ENCODE data around the gene PRR7.

PRR7 gene

GRCh38 chr5:177426566-177427210 lies 19.9 kb upstream of the PRR7 start, which contains the start of gene GRK6:
GRK6 (plus strand) TSS chr5:177426676; CDS start chr5:177426846, 170 bp downstream.
- Histone ChIP-seq H3K36me3 (ENCODE audit: control insufficient read depth, insufficient read depth, low read length) (peaks cover 19% of the 10 kb centered on the region), H3K9ac (ENCODE audit: low read depth, low read length) (peak within 1 kb of the TSS; percentile 81), H3K4me1 (ENCODE audit: control insufficient read depth, insufficient read depth, low read length) (peaks cover 19% of the 10 kb centered on the region), H3K4me3 (ENCODE audit: low read depth, low read length) (peak within 1 kb of the TSS; percentile 90), H3K9me3 (ENCODE audit: control insufficient read depth, insufficient read depth, low read length) (no peaks in the 10 kb centered on the region), H3K27me3 (ENCODE audit: control insufficient read depth, insufficient read depth, low read length) (no peaks in the 10 kb centered on the region)

DNA sequence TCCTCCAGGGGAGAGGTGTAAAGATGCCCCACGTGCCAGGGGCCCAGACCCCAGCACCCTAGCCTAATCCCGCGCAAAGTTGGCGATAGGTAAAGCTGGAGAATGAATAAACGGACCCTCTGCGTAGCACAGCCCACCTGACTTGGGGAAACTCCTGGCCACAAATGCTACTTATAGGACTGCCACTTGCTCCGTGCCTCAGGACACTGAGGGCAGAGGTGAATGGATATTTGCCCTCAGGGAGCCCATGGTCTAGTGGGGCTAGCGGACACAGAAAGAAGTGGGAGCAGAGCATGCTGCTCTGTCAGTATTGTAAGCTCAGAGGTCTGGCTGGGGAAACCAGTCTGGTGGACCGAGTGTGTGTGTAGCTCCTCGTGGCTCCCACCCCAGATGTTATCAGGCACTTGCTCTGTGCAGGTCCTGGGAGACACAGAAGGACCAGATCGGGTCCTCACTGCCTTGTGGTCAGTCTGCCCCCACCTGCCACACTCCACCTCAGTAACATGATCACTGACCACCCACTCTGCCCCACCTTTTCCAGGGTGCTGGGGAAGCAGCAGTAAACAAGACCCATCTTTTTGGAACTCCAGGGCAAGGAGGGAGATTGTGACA lies 19.3 kb upstream of the PRR7 start:
- peaks cover 25% of the 10 kb centered on the region for H3K36me3 ChIP-seq (ENCODE audit: control insufficient read depth, insufficient read depth, low read length)
- peaks cover 19% of the 10 kb centered on the region for H3K4me1 ChIP-seq (ENCODE audit: control insufficient read depth, insufficient read depth, low read length)
- peak overlapping the region; percentile 73 for H3K9ac ChIP-seq (ENCODE audit: low read depth, low read length)
- peak overlapping the region; percentile 90 for H3K4me3 ChIP-seq (ENCODE audit: low read depth, low read length)
- no peaks in the 10 kb centered on the region for H3K9me3 ChIP-seq (ENCODE audit: control insufficient read depth, insufficient read depth, low read length)
- H3K27me3 ChIP-seq (ENCODE audit: control insufficient read depth, insufficient read depth, low read length) = no peaks in the 10 kb centered on the region

DNA sequence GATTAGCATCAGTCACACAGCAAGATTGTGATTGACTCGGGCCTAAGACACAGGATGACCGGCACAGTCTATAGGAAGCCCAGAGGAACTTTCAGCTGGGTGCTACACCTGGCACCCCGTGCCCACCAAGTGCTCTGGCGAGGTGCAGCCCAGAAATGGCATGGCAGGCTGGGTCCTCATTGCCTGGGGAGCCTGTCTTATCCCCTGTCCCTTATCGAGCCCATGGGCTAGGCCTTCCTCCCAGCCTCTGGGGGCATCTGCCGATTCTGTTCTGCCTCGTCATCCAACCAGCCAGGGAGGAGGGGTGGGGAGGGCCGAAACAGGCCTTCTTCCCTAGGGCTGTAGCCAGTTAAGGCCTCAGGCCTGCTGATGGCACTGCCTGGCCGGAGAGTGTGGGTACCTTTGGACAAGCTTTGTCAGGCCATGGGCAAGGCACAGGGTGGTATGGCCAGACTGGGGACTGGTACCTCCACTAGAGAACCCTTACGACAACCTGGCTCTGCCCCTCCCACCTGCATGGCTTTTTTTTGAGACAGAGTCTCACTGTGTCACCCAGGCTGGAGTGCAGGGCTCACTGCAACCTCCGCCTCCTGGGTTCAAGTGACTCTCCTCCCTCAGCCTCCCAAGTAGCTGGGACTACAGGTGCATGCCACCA lies 18.6 kb upstream of the PRR7 start:
- no peak overlapping the region for H3K9ac ChIP-seq (ENCODE audit: low read depth, low read length)
- H3K4me1 ChIP-seq (ENCODE audit: control insufficient read depth, insufficient read depth, low read length) = peaks cover 19% of the 10 kb centered on the region
- H3K4me3 ChIP-seq (ENCODE audit: low read depth, low read length) = peak overlapping the region; percentile 13
- H3K9me3 ChIP-seq (ENCODE audit: control insufficient read depth, insufficient read depth, low read length) = no peaks in the 10 kb centered on the region
- H3K27me3 ChIP-seq (ENCODE audit: control insufficient read depth, insufficient read depth, low read length) = no peaks in the 10 kb centered on the region
- peaks cover 33% of the 10 kb centered on the region for H3K36me3 ChIP-seq (ENCODE audit: control insufficient read depth, insufficient read depth, low read length)

- no peaks in the 10 kb centered on the region for H3K9me3 ChIP-seq (ENCODE audit: control insufficient read depth, insufficient read depth, low read length)
- peaks cover 39% of the 10 kb centered on the region for H3K36me3 ChIP-seq (ENCODE audit: control insufficient read depth, insufficient read depth, low read length)
- no peak overlapping the region for H3K4me3 ChIP-seq (ENCODE audit: low read depth, low read length)
- no peak overlapping the region for H3K9ac ChIP-seq (ENCODE audit: low read depth, low read length)
- peaks cover 19% of the 10 kb centered on the region for H3K4me1 ChIP-seq (ENCODE audit: control insufficient read depth, insufficient read depth, low read length)
- no peaks in the 10 kb centered on the region for H3K27me3 ChIP-seq (ENCODE audit: control insufficient read depth, insufficient read depth, low read length)
Observed at GRCh38 chr5:177428574-177429217, 17.9 kb upstream of the PRR7 start.

DNA sequence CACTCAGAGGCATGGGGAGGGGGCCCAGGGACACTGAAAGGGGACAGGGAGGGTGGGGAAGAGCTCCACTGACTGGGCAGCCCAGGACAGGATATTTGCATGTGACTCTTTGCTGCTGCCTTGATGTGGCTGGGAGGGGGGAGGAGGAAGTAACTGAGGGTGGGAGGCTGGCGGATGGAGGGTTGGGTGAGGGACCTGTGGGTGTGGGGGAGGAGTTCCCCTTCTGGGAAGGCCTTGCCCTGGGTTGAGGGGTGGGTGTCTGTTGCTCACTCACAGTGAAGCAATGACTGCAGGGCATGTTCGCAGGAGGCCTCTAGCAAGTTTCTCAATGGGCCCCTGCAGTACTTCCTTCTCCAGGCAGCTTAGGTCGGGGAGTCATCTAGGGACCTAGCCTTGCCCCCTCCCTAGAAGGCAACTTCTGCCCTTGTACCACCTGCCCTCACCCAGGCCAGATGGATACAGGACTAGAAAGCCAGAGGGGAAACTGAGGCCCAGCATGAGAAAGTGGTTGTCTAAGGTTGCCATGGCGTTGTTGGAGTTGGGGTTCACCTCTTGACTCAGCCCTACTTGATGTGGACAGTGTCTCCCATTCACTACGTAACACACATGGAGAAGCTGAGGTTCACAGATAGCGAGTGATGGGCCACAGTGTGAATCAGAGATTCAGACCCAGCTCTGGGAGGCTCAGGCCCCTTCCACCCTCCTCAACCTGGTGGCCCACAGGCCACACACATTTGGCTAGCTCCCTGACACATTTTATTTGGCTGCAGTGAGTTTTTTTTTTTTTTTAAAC lies 17.2 kb upstream of the PRR7 start:
- H3K36me3 ChIP-seq (ENCODE audit: control insufficient read depth, insufficient read depth, low read length) = peaks cover 46% of the 10 kb centered on the region
- no peak overlapping the region for H3K4me3 ChIP-seq (ENCODE audit: low read depth, low read length)
- no peaks in the 10 kb centered on the region for H3K27me3 ChIP-seq (ENCODE audit: control insufficient read depth, insufficient read depth, low read length)
- H3K9ac ChIP-seq (ENCODE audit: low read depth, low read length) = no peak overlapping the region
- H3K9me3 ChIP-seq (ENCODE audit: control insufficient read depth, insufficient read depth, low read length) = no peaks in the 10 kb centered on the region
- H3K4me1 ChIP-seq (ENCODE audit: control insufficient read depth, insufficient read depth, low read length) = peaks cover 19% of the 10 kb centered on the region

DNA sequence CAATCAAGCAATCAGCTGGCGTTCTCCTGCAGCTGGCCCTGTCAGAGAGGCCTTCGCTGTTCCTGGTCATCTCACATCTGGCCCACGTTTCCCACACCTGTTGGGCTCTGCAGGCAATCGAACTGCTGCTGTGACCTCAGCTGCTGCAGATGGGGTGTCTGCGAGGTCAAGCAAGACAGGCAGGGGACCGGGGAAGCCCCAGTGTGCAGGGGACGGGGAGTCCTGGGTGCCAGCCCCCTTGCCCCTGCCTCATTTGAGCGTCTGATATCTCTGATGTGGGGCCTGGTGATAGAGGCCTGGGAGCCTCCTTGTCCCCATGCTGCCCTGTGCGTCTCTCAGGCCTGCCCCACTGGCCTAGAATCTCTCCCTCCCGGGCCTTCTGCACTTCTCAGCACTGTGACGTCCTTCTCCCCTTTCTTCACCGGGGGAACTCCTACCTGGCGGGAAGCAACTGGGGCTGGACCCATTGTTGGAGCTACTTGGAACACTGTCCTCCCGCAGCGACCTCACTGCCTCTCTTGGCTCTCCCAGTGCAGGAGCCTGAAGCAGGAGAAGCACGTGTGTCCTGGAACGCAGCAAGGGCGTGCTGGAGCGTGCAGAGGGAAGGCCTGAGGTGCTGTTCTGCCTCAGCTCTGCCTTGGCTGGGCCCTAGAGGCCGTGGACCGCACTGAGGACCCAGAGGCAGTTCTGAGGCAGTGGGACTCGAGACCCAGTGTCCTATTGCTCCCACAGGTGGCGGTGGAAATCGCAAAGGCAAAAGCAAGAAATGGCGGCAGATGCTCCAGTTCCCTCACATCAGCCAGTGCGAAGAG lies 16.3 kb upstream of the PRR7 start:
- no peak overlapping the region for H3K9ac ChIP-seq (ENCODE audit: low read depth, low read length)
- no peak overlapping the region for H3K4me3 ChIP-seq (ENCODE audit: low read depth, low read length)
- no peaks in the 10 kb centered on the region for H3K27me3 ChIP-seq (ENCODE audit: control insufficient read depth, insufficient read depth, low read length)
- peaks cover 56% of the 10 kb centered on the region for H3K36me3 ChIP-seq (ENCODE audit: control insufficient read depth, insufficient read depth, low read length)
- no peaks in the 10 kb centered on the region for H3K9me3 ChIP-seq (ENCODE audit: control insufficient read depth, insufficient read depth, low read length)
- H3K4me1 ChIP-seq (ENCODE audit: control insufficient read depth, insufficient read depth, low read length) = peaks cover 17% of the 10 kb centered on the region

DNA sequence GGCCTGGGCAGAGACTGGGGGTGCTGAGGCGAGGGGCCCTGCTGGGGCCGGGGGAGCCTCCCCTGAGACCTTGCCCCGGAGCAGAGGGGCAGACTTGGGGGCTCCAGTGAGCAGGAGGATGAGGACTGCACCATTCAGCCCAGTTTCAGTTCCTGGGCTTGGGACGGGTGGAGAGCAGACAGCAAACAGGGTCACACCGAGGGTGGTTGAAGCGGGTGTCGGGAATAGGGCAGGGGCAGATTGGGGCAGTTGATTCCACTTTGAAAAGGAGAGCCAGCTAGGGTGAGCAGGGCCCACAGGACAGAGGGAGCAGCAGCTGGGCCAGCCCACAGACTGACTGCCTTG lies 15.7 kb upstream of the PRR7 start:
- no peak overlapping the region for H3K4me3 ChIP-seq (ENCODE audit: low read depth, low read length)
- H3K27me3 ChIP-seq (ENCODE audit: control insufficient read depth, insufficient read depth, low read length) = no peaks in the 10 kb centered on the region
- H3K9me3 ChIP-seq (ENCODE audit: control insufficient read depth, insufficient read depth, low read length) = no peaks in the 10 kb centered on the region
- no peak overlapping the region for H3K9ac ChIP-seq (ENCODE audit: low read depth, low read length)
- peaks cover 13% of the 10 kb centered on the region for H3K4me1 ChIP-seq (ENCODE audit: control insufficient read depth, insufficient read depth, low read length)
- peaks cover 61% of the 10 kb centered on the region for H3K36me3 ChIP-seq (ENCODE audit: control insufficient read depth, insufficient read depth, low read length)

- H3K4me1 ChIP-seq (ENCODE audit: control insufficient read depth, insufficient read depth, low read length) = peaks cover 13% of the 10 kb centered on the region
- H3K4me3 ChIP-seq (ENCODE audit: low read depth, low read length) = no peak overlapping the region
- no peaks in the 10 kb centered on the region for H3K9me3 ChIP-seq (ENCODE audit: control insufficient read depth, insufficient read depth, low read length)
- H3K9ac ChIP-seq (ENCODE audit: low read depth, low read length) = no peak overlapping the region
- peaks cover 67% of the 10 kb centered on the region for H3K36me3 ChIP-seq (ENCODE audit: control insufficient read depth, insufficient read depth, low read length)
- no peaks in the 10 kb centered on the region for H3K27me3 ChIP-seq (ENCODE audit: control insufficient read depth, insufficient read depth, low read length)
Observed at GRCh38 chr5:177431317-177432142, 15.1 kb upstream of the PRR7 start.

DNA sequence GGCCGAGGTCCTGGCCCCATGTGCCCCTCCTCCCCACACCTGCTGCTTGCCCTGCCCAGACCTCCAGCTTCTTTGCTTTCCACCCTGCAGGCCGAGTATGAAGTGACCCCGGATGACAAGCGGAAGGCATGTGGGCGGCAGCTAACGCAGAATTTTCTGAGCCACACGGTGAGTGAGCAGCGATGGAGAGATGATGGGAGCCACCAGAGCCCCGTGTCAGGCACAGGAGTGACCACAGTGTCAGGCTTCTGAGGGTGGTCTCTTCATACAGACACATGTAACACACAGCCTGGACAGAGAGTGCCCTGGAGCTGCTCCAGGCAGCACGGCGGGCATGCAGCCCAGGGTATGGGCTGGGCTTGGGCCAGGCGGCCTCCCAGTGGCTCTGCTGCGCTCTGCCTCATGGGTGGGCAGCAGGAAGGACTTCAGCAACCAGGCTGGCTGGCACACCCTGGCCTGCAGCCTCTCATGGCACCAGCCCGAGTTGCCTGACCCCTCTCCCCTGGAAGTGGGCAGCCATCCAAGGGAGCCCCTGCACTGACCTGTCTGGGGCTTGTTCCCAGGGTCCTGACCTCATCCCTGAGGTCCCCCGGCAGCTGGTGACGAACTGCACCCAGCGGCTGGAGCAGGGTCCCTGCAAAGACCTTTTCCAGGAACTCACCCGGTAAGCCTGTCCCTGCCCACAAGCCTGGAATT lies 14.3 kb upstream of the PRR7 start:
- no peaks in the 10 kb centered on the region for H3K9me3 ChIP-seq (ENCODE audit: control insufficient read depth, insufficient read depth, low read length)
- H3K36me3 ChIP-seq (ENCODE audit: control insufficient read depth, insufficient read depth, low read length) = peaks cover 72% of the 10 kb centered on the region
- H3K4me1 ChIP-seq (ENCODE audit: control insufficient read depth, insufficient read depth, low read length) = peaks cover 12% of the 10 kb centered on the region
- H3K9ac ChIP-seq (ENCODE audit: low read depth, low read length) = no peak overlapping the region
- H3K4me3 ChIP-seq (ENCODE audit: low read depth, low read length) = no peak overlapping the region
- no peaks in the 10 kb centered on the region for H3K27me3 ChIP-seq (ENCODE audit: control insufficient read depth, insufficient read depth, low read length)

Data from iPS-15b (cell line).